Choroid plexus epithelial cell (primary cell): ENCODE results near the gene WDR19.
"Not testable (repeated sequence)": the region's sequence is repeated elsewhere in the genome, so short reads cannot be mapped to it uniquely, and the experiment has no call there.

Experiments
- DNase-seq: peaks from one replicate; pipeline ENCODE4 v3.0.0-alpha.2; 2010; ENCODE audit warnings: low read depth
- H3K4me3 ChIP-seq: 2 replicates; pipeline ENCODE4 v1.5.1; 2011; ENCODE audit warnings: low read depth, mild to moderate bottlenecking, control low read depth, low read length, moderate library complexity
- TF ChIP-seq, protein P1 (sequence below): conservative IDR thresholded peaks from 2 replicates; pipeline ENCODE4 v1.5.1; 2011; ENCODE audit warnings: low read depth, mild to moderate bottlenecking, control low read depth, inconsistent platforms, low read length, moderate library complexity

The WDR19 gene

DNA sequence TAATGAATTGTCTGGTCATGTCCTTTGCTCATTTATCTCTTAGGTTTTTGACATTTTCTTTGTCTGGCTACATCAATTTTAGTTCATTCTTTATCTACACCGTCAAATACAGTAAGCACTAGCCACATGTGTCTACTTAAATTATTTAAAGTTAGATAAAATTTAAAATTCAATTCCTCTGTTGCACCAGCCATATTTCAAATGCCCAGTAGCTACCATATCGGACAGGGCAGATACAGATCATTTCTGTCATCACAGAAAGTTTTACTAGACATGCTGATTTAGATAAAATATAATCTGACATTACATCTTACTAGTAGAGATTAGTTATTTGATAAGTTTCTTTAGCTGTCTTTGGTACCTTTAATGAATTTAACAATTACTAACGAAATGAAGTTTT, 61.1 kb downstream of the WDR19 start:
- H3K4me3 ChIP-seq: no peak overlapping the region
- DNase-seq: no peak
- TF ChIP-seq, protein P1, sequence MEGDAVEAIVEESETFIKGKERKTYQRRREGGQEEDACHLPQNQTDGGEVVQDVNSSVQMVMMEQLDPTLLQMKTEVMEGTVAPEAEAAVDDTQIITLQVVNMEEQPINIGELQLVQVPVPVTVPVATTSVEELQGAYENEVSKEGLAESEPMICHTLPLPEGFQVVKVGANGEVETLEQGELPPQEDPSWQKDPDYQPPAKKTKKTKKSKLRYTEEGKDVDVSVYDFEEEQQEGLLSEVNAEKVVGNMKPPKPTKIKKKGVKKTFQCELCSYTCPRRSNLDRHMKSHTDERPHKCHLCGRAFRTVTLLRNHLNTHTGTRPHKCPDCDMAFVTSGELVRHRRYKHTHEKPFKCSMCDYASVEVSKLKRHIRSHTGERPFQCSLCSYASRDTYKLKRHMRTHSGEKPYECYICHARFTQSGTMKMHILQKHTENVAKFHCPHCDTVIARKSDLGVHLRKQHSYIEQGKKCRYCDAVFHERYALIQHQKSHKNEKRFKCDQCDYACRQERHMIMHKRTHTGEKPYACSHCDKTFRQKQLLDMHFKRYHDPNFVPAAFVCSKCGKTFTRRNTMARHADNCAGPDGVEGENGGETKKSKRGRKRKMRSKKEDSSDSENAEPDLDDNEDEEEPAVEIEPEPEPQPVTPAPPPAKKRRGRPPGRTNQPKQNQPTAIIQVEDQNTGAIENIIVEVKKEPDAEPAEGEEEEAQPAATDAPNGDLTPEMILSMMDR: no peak

DNA sequence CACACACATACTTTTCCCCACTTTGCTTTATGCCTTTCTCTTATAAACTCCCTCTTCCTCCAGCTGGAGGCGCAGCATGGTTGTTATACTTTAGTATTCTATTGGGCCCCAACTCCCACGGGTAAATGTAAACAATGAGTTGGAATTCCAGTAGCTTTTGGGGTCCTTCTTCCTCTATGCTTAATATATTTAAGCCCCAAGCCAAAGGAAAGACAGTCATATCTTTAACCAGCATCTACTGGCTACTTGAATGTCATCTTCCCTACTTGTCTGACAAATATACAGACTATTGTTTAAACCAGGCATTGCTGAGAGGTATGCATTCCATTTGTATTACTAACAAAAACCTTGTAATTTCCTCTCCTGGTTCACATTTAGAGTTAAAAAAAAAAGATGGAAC, 72.9 kb downstream of the WDR19 start:
- TF ChIP-seq, protein P1: peak; percentile 42
- peak; percentile 59 for DNase-seq
- no peak overlapping the region for H3K4me3 ChIP-seq

DNA sequence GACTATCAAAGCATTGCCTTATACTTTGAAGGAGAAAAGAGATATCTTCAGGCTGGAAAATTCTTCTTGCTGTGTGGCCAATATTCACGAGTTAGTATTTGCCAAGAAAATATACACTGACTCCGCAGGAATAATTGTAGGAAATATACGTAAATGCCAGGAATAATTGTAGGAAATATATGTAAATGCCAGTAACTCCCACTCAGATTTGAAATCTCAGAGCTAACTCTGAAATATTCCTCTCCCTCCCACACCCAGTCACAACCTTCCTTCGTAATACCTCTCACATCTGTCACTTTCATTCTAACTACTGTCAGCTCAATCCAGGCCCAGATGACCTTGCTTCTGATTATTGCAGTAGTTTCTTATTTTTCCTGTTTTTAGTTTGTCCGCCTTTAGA, 73.5 kb downstream of the WDR19 start:
- H3K4me3 ChIP-seq: no peak overlapping the region
- DNase-seq: no peak
- TF ChIP-seq, protein P1: no peak

DNA sequence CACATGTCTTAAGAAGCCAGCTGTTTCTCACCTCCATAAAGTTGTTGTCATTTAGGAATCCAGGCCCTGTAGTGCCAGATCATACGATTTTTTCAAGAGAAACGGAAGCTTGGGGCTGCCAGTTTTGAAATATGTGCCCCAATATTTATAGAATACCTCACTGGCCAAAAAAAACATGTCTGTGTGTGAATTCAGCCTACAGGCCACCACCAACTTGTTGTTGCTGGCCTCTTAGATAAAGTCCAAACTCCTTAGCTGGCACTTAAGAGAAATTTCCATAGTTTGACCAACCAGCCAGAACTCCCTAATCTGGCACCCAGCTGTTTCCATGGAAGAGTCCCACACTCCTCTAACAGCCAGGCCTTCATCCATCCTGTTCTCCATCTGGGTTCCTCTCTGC, 74.1 kb downstream of the WDR19 start:
- TF ChIP-seq, protein P1: no peak
- no peak overlapping the region for H3K4me3 ChIP-seq
- DNase-seq: peak; percentile 11

DNA sequence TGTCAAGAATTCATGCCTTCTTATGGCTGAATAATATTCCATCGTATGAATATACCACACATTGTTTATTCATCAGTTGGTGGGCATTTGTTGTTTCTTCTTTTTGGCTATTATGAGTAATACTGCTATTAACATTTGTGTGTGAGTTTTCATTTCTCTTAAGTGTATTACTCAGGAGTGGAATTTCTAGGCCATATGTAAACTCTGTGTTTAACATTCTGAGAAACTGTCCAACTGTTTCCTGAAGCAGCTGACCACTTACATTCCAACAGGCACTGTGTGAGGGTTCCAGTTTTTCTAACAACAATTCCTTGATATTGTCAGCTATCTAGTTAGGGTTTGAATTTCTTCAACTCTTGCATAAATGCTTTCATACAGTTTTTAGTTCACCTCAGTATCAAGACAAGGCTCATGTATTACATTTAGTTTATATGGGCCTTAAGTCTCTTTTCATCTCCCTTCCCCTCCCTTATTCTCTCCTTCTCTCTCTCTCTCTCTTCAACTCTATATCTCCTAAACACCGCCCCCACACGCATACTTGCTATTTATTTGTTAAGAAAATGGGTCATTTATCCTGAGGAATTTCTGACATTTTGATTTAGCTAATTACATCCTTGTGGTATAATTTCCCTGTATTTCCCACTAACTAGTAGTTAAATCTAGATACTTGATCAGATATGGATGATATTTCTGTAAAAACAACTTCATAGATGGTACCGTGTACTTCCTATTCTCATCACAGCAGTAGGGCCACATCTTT, 77.4 kb downstream of the WDR19 start:
- no peak overlapping the region for H3K4me3 ChIP-seq
- peak; percentile 81 for DNase-seq
- TF ChIP-seq, protein P1: no peak

DNA sequence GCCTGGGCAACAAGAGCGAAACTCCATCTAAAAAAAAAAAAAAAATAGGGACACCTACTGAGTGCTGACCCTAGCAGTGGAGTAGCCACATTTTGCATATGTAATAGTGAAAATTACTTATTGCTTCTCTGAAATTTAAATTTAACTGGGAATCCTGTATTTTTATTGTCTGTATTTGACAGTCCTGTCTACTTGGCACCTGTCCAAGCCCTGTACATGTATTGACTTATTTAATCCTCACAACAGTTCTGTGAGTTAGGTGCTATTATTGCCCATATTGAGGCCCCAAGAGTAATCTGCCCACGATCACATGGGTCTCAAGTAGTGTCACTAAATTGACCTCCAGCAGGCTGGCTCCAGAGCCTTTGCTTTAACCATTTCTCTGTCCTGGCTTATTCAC, 81.6 kb downstream of the WDR19 start:
- DNase-seq: peak; percentile 13
- H3K4me3 ChIP-seq: no peak overlapping the region
- TF ChIP-seq, protein P1: no peak

DNA sequence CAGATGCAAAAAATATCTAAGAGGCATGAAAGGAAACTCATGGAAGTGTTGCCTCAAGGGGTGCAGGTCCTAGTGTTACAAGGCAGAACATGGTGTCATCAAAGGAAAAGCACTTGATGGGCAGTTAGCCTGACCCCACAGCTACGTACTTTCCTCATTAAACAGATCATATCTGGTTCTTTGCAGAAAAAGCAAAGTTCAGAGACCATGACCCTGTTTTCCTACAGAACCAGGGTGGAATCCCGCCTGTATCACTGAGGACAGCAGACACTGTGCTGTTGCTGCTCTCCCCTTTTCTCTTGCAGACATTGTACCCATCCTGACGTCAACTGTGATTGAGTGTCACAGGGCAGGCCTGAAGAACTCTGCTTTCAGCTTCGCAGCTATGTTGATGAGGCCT, 92.2 kb downstream of the WDR19 start:
- TF ChIP-seq, protein P1: no peak
- DNase-seq: no peak
- no peak overlapping the region for H3K4me3 ChIP-seq

DNA sequence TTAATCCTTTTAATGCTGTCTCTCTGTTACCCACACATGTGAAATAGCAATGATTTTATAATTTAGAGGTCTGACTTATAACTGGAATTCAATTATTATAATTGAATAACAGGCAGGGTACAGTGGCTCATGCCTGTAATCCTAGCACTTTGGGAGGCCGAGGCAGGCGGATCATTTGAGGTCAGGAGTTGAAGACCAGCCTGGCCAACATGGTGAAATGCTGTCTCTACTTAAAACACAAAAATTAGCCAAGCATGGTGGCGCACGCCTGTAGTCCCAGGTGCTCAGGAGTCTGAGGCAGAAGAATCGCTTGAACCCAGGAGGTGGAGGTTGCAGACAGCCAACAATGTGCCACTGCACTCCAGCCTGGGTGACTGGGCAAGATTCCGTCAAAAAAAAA, 95.3 kb downstream of the WDR19 start:
- not testable (repeated sequence) for DNase-seq, H3K4me3 ChIP-seq
